Activated T-helper 2 cell treated with anti-CD3 and anti-CD28 coated beads, Interferon-gamma antibody, Interleukin-2, Interleukin-4, amounts not matched to agents 10 μg/mL and 5 μg/mL and 100 μg/mL, durations not matched to agents 14 hours and 24 hours and 36 hours (primary cell): ENCODE measurements around the gene PTPRN2. TPM values are rescaled to one million over a fixed set of nuclear protein-coding genes. Genes with fewer than 3 reads are reported as not detected.
"Not testable (repeated sequence)": the region's sequence is repeated elsewhere in the genome, so short reads cannot be mapped to it uniquely, and the experiment has no call there.

Source experiments
- DNase-seq: peaks from one replicate; pipeline ENCODE4 v3.0.0; 2021; ENCODE audit warnings: low spot score
- H3K27ac Mint-ChIP-seq: one replicate; pipeline ENCODE4 v1.8.0; 2021; ENCODE audit warnings: mixed read lengths
- H3K27me3 Mint-ChIP-seq: one replicate; pipeline ENCODE4 v1.8.0; 2021; ENCODE audit warnings: low read depth, mixed read lengths
- H3K36me3 Mint-ChIP-seq: one replicate; pipeline ENCODE4 v1.8.0; 2021; ENCODE audit warnings: low read depth, mixed read lengths
- H3K4me1 Mint-ChIP-seq: one replicate; pipeline ENCODE4 v1.8.0; 2021; ENCODE audit warnings: low read depth, mixed read lengths
- H3K4me3 Mint-ChIP-seq: one replicate; pipeline ENCODE4 v1.8.0; 2021; ENCODE audit warnings: low read depth, mild to moderate bottlenecking, moderate library complexity, mixed read lengths
- H3K9me3 Mint-ChIP-seq: one replicate; pipeline ENCODE4 v1.8.0; 2021; ENCODE audit warnings: mixed read lengths
- intact Hi-C: fragments of 100-400 bp; cut with micrococcal nuclease; formaldehyde crosslinking; loops from one replicate; pipeline ENCODE4 v1.15.1; 2023
- total RNA-seq: library from RNA; stranded (reverse); gene quantifications from 2 replicates; pipeline ENCODE4 v1.2.3, GENCODE V29; 2022

The PTPRN2 gene
- total RNA-seq, 1 donor from 2014 or later: 1.3 TPM

- peaks cover 15% of the 10 kb centered on the region for H3K9me3 Mint-ChIP-seq
- no peaks in the 10 kb centered on the region for H3K36me3 Mint-ChIP-seq
- no peaks in the 10 kb centered on the region for H3K27me3 Mint-ChIP-seq
- no peak overlapping the region for H3K4me3 Mint-ChIP-seq
- H3K27ac Mint-ChIP-seq: no peak overlapping the region
- H3K4me1 Mint-ChIP-seq: no peaks in the 10 kb centered on the region
- intact Hi-C loops: no loop called here
- no peak for DNase-seq
Measured at GRCh38 chr7:158043551-158044481, 543.8 kb downstream of the PTPRN2 start.

- Mint-ChIP-seq H3K27ac (no peak overlapping the region), H3K27me3 (no peaks in the 10 kb centered on the region), H3K36me3 (no peaks in the 10 kb centered on the region), H3K4me3 (no peak overlapping the region), H3K4me1 (no peaks in the 10 kb centered on the region), H3K9me3 (peaks cover 17% of the 10 kb centered on the region)
- no peak for DNase-seq
- intact Hi-C loops: no loop called here
Measured at GRCh38 chr7:158042156-158042880, 545.3 kb downstream of the PTPRN2 start.

GRCh38 chr7:158040199-158040598, 547.4 kb downstream of the PTPRN2 start:
- Mint-ChIP-seq H3K4me1 (no peaks in the 10 kb centered on the region), H3K4me3 (no peak overlapping the region), H3K27ac (no peak overlapping the region), H3K36me3 (no peaks in the 10 kb centered on the region), H3K9me3 (peaks cover 17% of the 10 kb centered on the region), H3K27me3 (no peaks in the 10 kb centered on the region)
- intact Hi-C loops: no loop called here
- no peak for DNase-seq

- no peaks in the 10 kb centered on the region for H3K27me3 Mint-ChIP-seq
- peaks cover 24% of the 10 kb centered on the region for H3K9me3 Mint-ChIP-seq
- H3K4me1 Mint-ChIP-seq: no peaks in the 10 kb centered on the region
- no peaks in the 10 kb centered on the region for H3K36me3 Mint-ChIP-seq
- no peak for DNase-seq
- no peak overlapping the region for H3K4me3 Mint-ChIP-seq
- H3K27ac Mint-ChIP-seq: no peak overlapping the region
- intact Hi-C loops: no loop called here
Measured at GRCh38 chr7:158039270-158039669, 548.4 kb downstream of the PTPRN2 start.

GRCh38 chr7:158037211-158037610, 550.4 kb downstream of the PTPRN2 start:
- no peaks in the 10 kb centered on the region for H3K27me3 Mint-ChIP-seq
- H3K4me1 Mint-ChIP-seq: no peaks in the 10 kb centered on the region
- intact Hi-C loops: no loop called here
- DNase-seq: no peak
- H3K36me3 Mint-ChIP-seq: no peaks in the 10 kb centered on the region
- peaks cover 29% of the 10 kb centered on the region for H3K9me3 Mint-ChIP-seq
- H3K27ac Mint-ChIP-seq: no peak overlapping the region
- H3K4me3 Mint-ChIP-seq: no peak overlapping the region

GRCh38 chr7:158035343-158035742, 552.3 kb downstream of the PTPRN2 start:
- H3K4me1 Mint-ChIP-seq: no peaks in the 10 kb centered on the region
- no peak for DNase-seq
- intact Hi-C loops: no loop called here

GRCh38 chr7:158034571-158034970, 553.1 kb downstream of the PTPRN2 start:
- Mint-ChIP-seq H3K4me1 (no peaks in the 10 kb centered on the region), H3K27ac (no peak overlapping the region), H3K27me3 (no peaks in the 10 kb centered on the region), H3K4me3 (no peak overlapping the region), H3K9me3 (peaks cover 21% of the 10 kb centered on the region), H3K36me3 (no peaks in the 10 kb centered on the region)
- intact Hi-C loops: no loop called here
- DNase-seq: no peak

More at GRCh38 chr7:158035343-158035742, 552.3 kb downstream of the PTPRN2 start:
- Mint-ChIP-seq H3K36me3 (no peaks in the 10 kb centered on the region), H3K9me3 (peaks cover 29% of the 10 kb centered on the region), H3K27ac (no peak overlapping the region), H3K27me3 (no peaks in the 10 kb centered on the region), H3K4me3 (no peak overlapping the region)

GRCh38 chr7:158033925-158034324, 553.7 kb downstream of the PTPRN2 start:
- DNase-seq, H3K27ac Mint-ChIP-seq, H3K36me3 Mint-ChIP-seq, H3K27me3 Mint-ChIP-seq, H3K4me3 Mint-ChIP-seq, intact Hi-C loops, H3K4me1 Mint-ChIP-seq: not testable (repeated sequence)
- H3K9me3 Mint-ChIP-seq: peaks cover 15% of the 10 kb centered on the region

GRCh38 chr7:158033196-158033595, 554.4 kb downstream of the PTPRN2 start:
- Mint-ChIP-seq H3K27ac (no peak overlapping the region), H3K9me3 (peaks cover 12% of the 10 kb centered on the region), H3K4me3 (no peak overlapping the region), H3K4me1 (no peaks in the 10 kb centered on the region), H3K27me3 (no peaks in the 10 kb centered on the region), H3K36me3 (no peaks in the 10 kb centered on the region)
- intact Hi-C loops: no loop called here
- DNase-seq: no peak

- intact Hi-C loops: no loop called here
- Mint-ChIP-seq H3K36me3 (no peaks in the 10 kb centered on the region), H3K27me3 (no peaks in the 10 kb centered on the region), H3K9me3 (peaks cover 12% of the 10 kb centered on the region), H3K4me1 (no peaks in the 10 kb centered on the region), H3K27ac (no peak overlapping the region), H3K4me3 (no peak overlapping the region)
- no peak for DNase-seq
Measured at GRCh38 chr7:158032561-158033115, 555.0 kb downstream of the PTPRN2 start.

- Mint-ChIP-seq H3K27me3 (no peaks in the 10 kb centered on the region), H3K4me3 (no peak overlapping the region), H3K36me3 (no peaks in the 10 kb centered on the region), H3K4me1 (no peaks in the 10 kb centered on the region), H3K9me3 (peaks cover 12% of the 10 kb centered on the region), H3K27ac (no peak overlapping the region)
- no peak for DNase-seq
- intact Hi-C loops: no loop called here
Measured at GRCh38 chr7:158031867-158032308, 555.7 kb downstream of the PTPRN2 start.

- H3K4me1 Mint-ChIP-seq: no peaks in the 10 kb centered on the region
- intact Hi-C loops: no loop called here
- H3K27me3 Mint-ChIP-seq: no peaks in the 10 kb centered on the region
- H3K4me3 Mint-ChIP-seq: no peak overlapping the region
- no peak overlapping the region for H3K27ac Mint-ChIP-seq
- DNase-seq: no peak
- peaks cover 12% of the 10 kb centered on the region for H3K9me3 Mint-ChIP-seq
- H3K36me3 Mint-ChIP-seq: no peaks in the 10 kb centered on the region
Measured at GRCh38 chr7:158030566-158030965, 557.1 kb downstream of the PTPRN2 start.

GRCh38 chr7:158030071-158030470, 557.6 kb downstream of the PTPRN2 start:
- H3K27ac Mint-ChIP-seq: no peak overlapping the region
- intact Hi-C loops: no loop called here
- peaks cover 11% of the 10 kb centered on the region for H3K9me3 Mint-ChIP-seq
- H3K27me3 Mint-ChIP-seq: no peaks in the 10 kb centered on the region
- H3K4me3 Mint-ChIP-seq: no peak overlapping the region
- no peak for DNase-seq
- no peaks in the 10 kb centered on the region for H3K4me1 Mint-ChIP-seq
- H3K36me3 Mint-ChIP-seq: no peaks in the 10 kb centered on the region
